H9 (cell line): ENCODE results near the gene IER5L. TPM values are rescaled to one million over a fixed set of nuclear protein-coding genes. Genes with fewer than 3 reads are reported as not detected.

Experiments used
- DNase-seq: peaks from one replicate; pipeline ENCODE4 v3.0.0-alpha.2; 2017
- H2AFZ ChIP-seq: one replicate; pipeline ENCODE4 v1.6.1; 2013; ENCODE audit warnings: mild to moderate bottlenecking, low read length, control low read depth, moderate library complexity
- H2AK5ac ChIP-seq: 2 replicates; pipeline ENCODE4 v1.6.1; 2013; ENCODE audit warnings: low read length, control low read depth, mixed read lengths; ENCODE audit not compliant: insufficient read length
- H2BK120ac ChIP-seq: one replicate; pipeline ENCODE4 v1.6.1; 2013; ENCODE audit warnings: low read depth, mild to moderate bottlenecking, low read length, control low read depth, inconsistent platforms; ENCODE audit not compliant: poor library complexity, severe bottlenecking
- H2BK12ac ChIP-seq: 2 replicates; pipeline ENCODE4 v1.6.1; 2013; ENCODE audit warnings: low read length, control low read depth, mixed read lengths, low read depth; ENCODE audit not compliant: insufficient read length
- H2BK15ac ChIP-seq: 2 replicates; pipeline ENCODE4 v1.6.1; 2013; ENCODE audit warnings: low read depth, low read length, control low read depth
- H2BK20ac ChIP-seq: one replicate; pipeline ENCODE4 v1.6.1; 2013; ENCODE audit warnings: low read depth, mild to moderate bottlenecking, low read length, control low read depth, inconsistent platforms; ENCODE audit not compliant: poor library complexity, severe bottlenecking
- H2BK5ac ChIP-seq: 2 replicates; pipeline ENCODE4 v1.6.1; 2013; ENCODE audit warnings: low read length, control low read depth, mixed read lengths; ENCODE audit not compliant: insufficient read length
- H3K14ac ChIP-seq: 2 replicates; pipeline ENCODE4 v1.6.1; 2013; ENCODE audit warnings: low read length, control low read depth; ENCODE audit not compliant: insufficient read depth
- H3K18ac ChIP-seq: 2 replicates; pipeline ENCODE4 v1.6.1; 2013; ENCODE audit warnings: low read depth, mild to moderate bottlenecking, mixed read lengths, low read length, control low read depth; ENCODE audit not compliant: insufficient read length
- H3K23ac ChIP-seq: 2 replicates; pipeline ENCODE4 v1.6.1; 2013; ENCODE audit warnings: low read length, control low read depth, mixed read lengths, low read depth; ENCODE audit not compliant: insufficient read length
- H3K23me2 ChIP-seq: 2 replicates; pipeline ENCODE4 v1.6.1; 2013; ENCODE audit warnings: low read depth, mild to moderate bottlenecking, mixed read lengths, low read length, control low read depth; ENCODE audit not compliant: insufficient read length, poor library complexity, severe bottlenecking
- H3K27ac ChIP-seq: 2 replicates; pipeline ENCODE4 v1.5.1; 2013; ENCODE audit warnings: low read length, control low read depth, mixed read lengths, low read depth; ENCODE audit not compliant: insufficient read length
- H3K27me3 ChIP-seq: 2 replicates; pipeline ENCODE4 v1.6.1; 2013; ENCODE audit warnings: low read length, control low read depth, inconsistent platforms; ENCODE audit not compliant: insufficient read depth
- H3K4ac ChIP-seq: 2 replicates; pipeline ENCODE4 v1.6.1; 2013; ENCODE audit warnings: low read depth, mild to moderate bottlenecking, control low read depth, inconsistent platforms, low read length, moderate library complexity
- H3K4me1 ChIP-seq: 2 replicates; pipeline ENCODE4 v1.6.1; 2013; ENCODE audit warnings: low read length, control low read depth, inconsistent platforms; ENCODE audit not compliant: insufficient read depth
- H3K4me2 ChIP-seq: 2 replicates; pipeline ENCODE4 v1.6.1; 2013; ENCODE audit warnings: low read length, control low read depth, mixed read lengths; ENCODE audit not compliant: insufficient read length, insufficient read depth
- H3K56ac ChIP-seq: 2 replicates; pipeline ENCODE4 v1.6.1; 2013; ENCODE audit warnings: low read depth, mild to moderate bottlenecking, mixed read lengths, low read length, control low read depth; ENCODE audit not compliant: insufficient read length
- H3K79me1 ChIP-seq: 2 replicates; pipeline ENCODE4 v1.6.1; 2013; ENCODE audit warnings: low read depth, mild to moderate bottlenecking, moderate library complexity, low read length, control low read depth, inconsistent platforms; ENCODE audit not compliant: insufficient read depth, poor library complexity, severe bottlenecking
- H3K79me2 ChIP-seq: 2 replicates; pipeline ENCODE4 v1.6.1; 2013; ENCODE audit warnings: low read length, control low read depth, inconsistent platforms; ENCODE audit not compliant: insufficient read depth
- H3K9ac ChIP-seq: 2 replicates; pipeline ENCODE4 v1.6.1; 2013; ENCODE audit warnings: low read length, control low read depth, mixed read lengths; ENCODE audit not compliant: insufficient read length; ENCODE audit errors: extremely low read depth
- H3K9me3 ChIP-seq: one replicate; pipeline ENCODE4 v1.6.1; 2013; ENCODE audit warnings: low read depth, low read length, inconsistent platforms; ENCODE audit not compliant: control insufficient read depth
- H3T11ph ChIP-seq: one replicate; pipeline ENCODE4 v1.6.1; 2013; ENCODE audit warnings: mild to moderate bottlenecking, low read length, control low read depth, inconsistent platforms
- H4K20me1 ChIP-seq: one replicate; pipeline ENCODE4 v1.6.1; 2013; ENCODE audit not compliant: control insufficient read depth, insufficient read length, insufficient read depth
- H4K5ac ChIP-seq: 2 replicates; pipeline ENCODE4 v1.6.1; 2013; ENCODE audit warnings: low read depth, mild to moderate bottlenecking, mixed read lengths, low read length, control low read depth; ENCODE audit not compliant: insufficient read length
- H4K8ac ChIP-seq: replicated peaks from 2 replicates; pipeline ENCODE4 v1.6.1; 2013; ENCODE audit warnings: low read length, control low read depth, mixed read lengths, low read depth; ENCODE audit not compliant: insufficient read length
- H4K91ac ChIP-seq: 2 replicates; pipeline ENCODE4 v1.6.1; 2013; ENCODE audit warnings: low read depth, mild to moderate bottlenecking, moderate library complexity, mixed read lengths, low read length, control low read depth; ENCODE audit not compliant: insufficient read length
- H3K27ac Mint-ChIP-seq, 3 experiments: 2 replicates in 2 of 3; 3 replicates in 1 of 3; pipeline ENCODE4 v1.8.0; 2020 to 2021; ENCODE audit warnings: mixed read lengths in 3 of 3, mild to moderate bottlenecking in 1 of 3, moderate library complexity in 1 of 3
- H3K27me3 Mint-ChIP-seq: 2 replicates; pipeline ENCODE4 v1.8.0; 2021; ENCODE audit warnings: low read depth, mild to moderate bottlenecking, moderate library complexity, mixed read lengths
- H3K36me3 Mint-ChIP-seq, 3 experiments: 2 replicates in 2 of 3; 3 replicates in 1 of 3; pipeline ENCODE4 v1.8.0; 2020 to 2021; ENCODE audit warnings: low read depth in 3 of 3, mixed read lengths in 3 of 3; ENCODE audit not compliant: insufficient read depth in 1 of 3
- H3K4me1 Mint-ChIP-seq, 2 experiments: 2 replicates each; pipeline ENCODE4 v1.8.0; 2020; ENCODE audit warnings: mixed read lengths in 2 of 2
- H3K4me3 Mint-ChIP-seq, 2 experiments: 2 replicates in 1 of 2; 3 replicates in 1 of 2; pipeline ENCODE4 v1.8.0; 2020 to 2021; ENCODE audit warnings: mild to moderate bottlenecking in 2 of 2, mixed read lengths in 2 of 2, moderate library complexity in 1 of 2
- H3K9me3 Mint-ChIP-seq, 2 experiments: 2 replicates in 1 of 2; 3 replicates in 1 of 2; pipeline ENCODE4 v1.8.0; 2020; ENCODE audit warnings: mild to moderate bottlenecking in 2 of 2, mixed read lengths in 2 of 2, moderate library complexity in 1 of 2
- CTCF ChIP-seq: fragments of 200-600 bp; sonication (generic); conservative IDR thresholded peaks from 3 replicates; pipeline ENCODE4 v1.8.0; 2021; ENCODE audit warnings: antibody characterized with exemption, mild to moderate bottlenecking
- WGBS: extraction: QIAGEN DNeasy Blood & Tissue Kit; methylation state at CpG from one replicate; pipeline ENCODE4 v1.1.7; 2013; ENCODE audit warnings: missing lambda C conversion rate, low lambda C conversion rate, mixed read lengths; ENCODE audit not compliant: insufficient read length; ENCODE audit errors: extremely low coverage; 5-methylcytosine and 5-hydroxymethylcytosine counted together
- total RNA-seq: library from RNA; stranded (reverse); gene quantifications from 2 replicates; pipeline ENCODE4 v1.2.1, GENCODE V29; 2021

Gene IER5L
- total RNA-seq, 1 experiment from 2014 or later: 1.0 TPM

- Histone ChIP-seq H3K56ac (no peak overlapping the region), H3K4ac (no peak overlapping the region), H2BK120ac (no peak overlapping the region), H3K4me1 (no peaks in the 10 kb centered on the region; the same call in 1 of the 2 replicates), H3K27me3 (no peaks in the 10 kb centered on the region), H3T11ph (no peak overlapping the region), H4K20me1 (no peaks in the 10 kb centered on the region), H2BK5ac (no peak overlapping the region), H2BK20ac (no peak overlapping the region), H2AFZ (no peak overlapping the region), H2BK15ac (no peak overlapping the region), H3K79me2 (no peaks in the 10 kb centered on the region), H2AK5ac (no peak overlapping the region), H3K14ac (no peak overlapping the region), H4K8ac (no peak overlapping the region), H3K9ac (no peak overlapping the region), H3K9me3 (no peaks in the 10 kb centered on the region), H2BK12ac (no peak overlapping the region), H4K5ac (no peak overlapping the region), H3K23ac (no peak overlapping the region), H3K23me2 (no peaks in the 10 kb centered on the region), H4K91ac (no peak overlapping the region), H3K79me1 (no peaks in the 10 kb centered on the region), H3K27ac (no peak overlapping the region), H3K4me2 (no peak overlapping the region), H3K18ac (no peak overlapping the region)
- no peak for DNase-seq
- no peak for TF ChIP-seq CTCF
- H3K36me3 Mint-ChIP-seq: peaks cover 0 to 8% (median 7%) of the 10 kb centered on the region in 3 experiments; a peak in 4 of 7 replicates
- H3K4me3 Mint-ChIP-seq: no peak overlapping the region
- H3K27me3 Mint-ChIP-seq: no peaks in the 10 kb centered on the region
- peaks cover 16 to 40% of the 10 kb centered on the region in 2 experiments for H3K4me1 Mint-ChIP-seq
- no CpG with 5 or more reads among the region's 6 CpGs for WGBS
- H3K27ac Mint-ChIP-seq: no peak overlapping the region
- H3K9me3 Mint-ChIP-seq: no peaks in the 10 kb centered on the region
These were observed 40.2 kb upstream of the IER5L start for GRCh38 chr9:129218272-129218625.
